GM23248 (cell line): ENCODE measurements around the gene RPS15.

ENCODE experiments used
- EZH2 ChIP-seq: fragments of 200-600 bp; sonication (generic); IDR thresholded peaks from 2 replicates; pipeline ENCODE4 v1.6.1; 2018; ENCODE audit warnings: antibody characterized with exemption, mild to moderate bottlenecking; ENCODE audit not compliant: insufficient read depth, poor library complexity, severe bottlenecking
- EZH2phosphoT487 ChIP-seq: fragments of 200-600 bp; sonication (generic); IDR thresholded peaks from 2 replicates; pipeline ENCODE4 v1.6.1; 2018; ENCODE audit warnings: antibody characterized with exemption, moderate library complexity, mild to moderate bottlenecking, low read depth; ENCODE audit not compliant: insufficient read depth

GRCh38 chr19:1401889-1402217 is 36.3 kb upstream of the RPS15 start:
- TF ChIP-seq EZH2phosphoT487 (no peak), EZH2 (no peak)
